Stomach smooth muscle (tissue), 2 donors: ENCODE measurements around the gene CACNA2D4.

Experiments
- H3K27ac ChIP-seq: one replicate; pipeline ENCODE4 v1.7.0; 2013; ENCODE audit warnings: mild to moderate bottlenecking, low read length, inconsistent platforms
- H3K27me3 ChIP-seq, 2 donors: one replicate each; pipeline ENCODE4 v1.7.0; 2013; ENCODE audit warnings: low read length in 2 of 2; ENCODE audit not compliant: insufficient read depth in 2 of 2, control insufficient read depth in 1 of 2
- H3K36me3 ChIP-seq, 2 donors: one replicate each; pipeline ENCODE4 v1.7.0; 2013; ENCODE audit warnings: low read length in 2 of 2; ENCODE audit not compliant: control insufficient read depth in 2 of 2, insufficient read depth in 2 of 2
- H3K4me1 ChIP-seq: one replicate; pipeline ENCODE4 v1.7.0; 2013; ENCODE audit warnings: low read length; ENCODE audit not compliant: control insufficient read depth, insufficient read depth
- H3K4me3 ChIP-seq, 2 donors: one replicate each; pipeline ENCODE4 v1.7.0; 2013; ENCODE audit warnings: low read length in 2 of 2
- H3K9ac ChIP-seq, 2 donors: one replicate each; pipeline ENCODE4 v1.7.0; 2013; ENCODE audit warnings: low read length in 2 of 2, mild to moderate bottlenecking in 1 of 2
- H3K9me3 ChIP-seq, 2 donors: one replicate each; pipeline ENCODE4 v1.7.0; 2013; ENCODE audit warnings: low read length in 2 of 2; ENCODE audit not compliant: control insufficient read depth in 2 of 2
- donor health status: healthy.
- donor health status: Pancreatic carcinoma.

The CACNA2D4 gene

DNA sequence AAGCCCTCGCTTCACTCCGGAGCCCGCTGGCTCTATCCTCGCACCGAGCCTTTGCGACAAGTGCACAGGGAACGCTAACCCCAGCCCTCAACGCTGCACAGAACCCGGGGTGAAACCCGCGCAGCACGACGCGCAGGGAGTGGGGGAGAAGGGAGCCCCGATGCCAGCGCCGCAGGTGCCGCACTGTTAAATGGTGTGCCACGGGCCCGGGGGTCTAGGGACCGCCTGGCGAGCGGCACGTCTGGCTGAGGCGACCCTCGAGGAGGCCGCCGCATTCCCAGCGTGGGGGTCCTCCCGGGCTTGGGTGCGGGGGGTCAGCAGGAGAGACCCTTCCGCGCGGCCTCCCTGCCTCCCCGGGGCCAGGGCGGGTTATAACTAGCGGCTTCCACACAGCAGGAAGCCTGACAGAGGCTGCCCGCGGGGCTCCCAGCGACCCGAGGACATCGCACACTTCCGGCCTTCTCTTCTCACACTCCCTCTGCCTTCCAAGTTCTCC, 121.9 kb downstream of the CACNA2D4 start:
- Histone ChIP-seq H3K9ac (peak overlapping the region; percentile 56 to 64), H3K27me3 (no peaks in the 10 kb centered on the region), H3K9me3 (no peaks in the 10 kb centered on the region), H3K4me1 (peaks cover 26% of the 10 kb centered on the region), H3K36me3 (no peaks in the 10 kb centered on the region), H3K4me3 (peak overlapping the region; percentile 56 to 78), H3K27ac (peak overlapping the region; percentile 49)

DNA sequence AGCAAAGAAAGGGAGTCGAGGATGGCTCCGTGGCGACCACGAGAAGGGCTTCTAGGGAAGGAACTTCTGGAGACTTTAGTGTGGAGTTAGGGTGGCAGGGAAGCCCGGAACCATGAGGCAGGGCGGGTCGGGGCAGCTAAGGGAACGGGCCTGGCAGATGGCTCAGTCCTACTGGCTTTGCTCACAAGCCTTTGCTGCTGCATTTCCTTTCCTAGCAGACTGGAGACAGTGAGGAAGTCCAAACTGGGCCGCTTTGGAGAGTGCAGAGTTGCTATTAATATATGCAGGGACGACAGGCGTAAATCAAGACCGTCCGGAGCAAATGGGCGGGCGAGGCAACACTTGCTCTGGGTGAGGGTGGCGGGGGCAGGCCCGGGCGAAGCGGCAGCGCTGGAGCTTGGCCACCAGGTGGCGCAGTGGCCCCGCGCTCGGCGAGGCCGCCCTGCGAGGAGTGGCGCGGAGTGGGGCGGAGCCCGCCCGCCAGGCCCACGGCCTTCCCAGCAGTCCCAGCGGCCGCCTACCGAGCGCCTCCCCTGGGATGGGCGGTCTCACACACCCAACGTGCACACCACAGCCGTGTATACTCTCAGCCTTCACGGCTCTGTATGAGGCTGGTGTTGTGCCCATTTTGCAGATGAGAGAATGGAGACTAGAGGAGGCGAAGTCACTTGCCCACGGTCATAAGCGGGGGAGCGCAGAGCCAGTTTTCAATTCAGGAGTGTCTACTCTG, 122.5 kb downstream of the CACNA2D4 start:
- H3K4me3 ChIP-seq: peak overlapping the region; percentile 56 to 78
- peak overlapping the region; percentile 70 for H3K27ac ChIP-seq
- no peaks in the 10 kb centered on the region for H3K9me3 ChIP-seq
- peak overlapping the region; percentile 64 to 66 for H3K9ac ChIP-seq
- H3K36me3 ChIP-seq: no peaks in the 10 kb centered on the region
- peaks cover 30% of the 10 kb centered on the region for H3K4me1 ChIP-seq
- no peaks in the 10 kb centered on the region for H3K27me3 ChIP-seq

DNA sequence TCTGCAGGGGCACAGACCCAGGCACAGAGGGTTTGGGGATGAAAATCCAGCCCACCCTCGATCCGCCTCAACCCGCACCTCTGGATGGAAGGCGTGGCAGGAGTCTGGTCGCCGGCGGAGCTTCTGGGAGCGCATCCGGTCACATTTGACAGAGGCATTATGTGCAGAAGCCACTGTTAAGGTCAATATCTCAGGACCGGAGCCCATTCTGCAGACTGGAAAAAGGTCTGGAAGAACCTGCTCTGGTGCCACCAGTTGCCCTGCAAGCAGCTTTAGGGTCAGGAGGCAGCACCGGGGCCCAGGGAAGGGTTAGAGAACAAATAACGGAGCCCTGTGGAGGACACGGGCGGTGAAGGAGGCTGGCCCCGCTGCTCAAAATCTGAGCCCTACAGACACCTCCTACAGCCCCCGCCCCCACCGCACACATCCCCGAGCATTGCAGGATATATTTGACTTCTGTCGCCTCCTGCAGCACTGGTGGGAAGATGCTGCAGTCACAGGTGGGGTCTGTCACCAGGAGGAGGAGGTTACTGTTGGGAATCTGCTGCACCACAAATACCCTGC, 123.1 kb downstream of the CACNA2D4 start:
- Histone ChIP-seq H3K4me3 (peak overlapping the region; percentile 38 to 65), H3K27ac (peak overlapping the region; percentile 70), H3K36me3 (no peaks in the 10 kb centered on the region)

DNA sequence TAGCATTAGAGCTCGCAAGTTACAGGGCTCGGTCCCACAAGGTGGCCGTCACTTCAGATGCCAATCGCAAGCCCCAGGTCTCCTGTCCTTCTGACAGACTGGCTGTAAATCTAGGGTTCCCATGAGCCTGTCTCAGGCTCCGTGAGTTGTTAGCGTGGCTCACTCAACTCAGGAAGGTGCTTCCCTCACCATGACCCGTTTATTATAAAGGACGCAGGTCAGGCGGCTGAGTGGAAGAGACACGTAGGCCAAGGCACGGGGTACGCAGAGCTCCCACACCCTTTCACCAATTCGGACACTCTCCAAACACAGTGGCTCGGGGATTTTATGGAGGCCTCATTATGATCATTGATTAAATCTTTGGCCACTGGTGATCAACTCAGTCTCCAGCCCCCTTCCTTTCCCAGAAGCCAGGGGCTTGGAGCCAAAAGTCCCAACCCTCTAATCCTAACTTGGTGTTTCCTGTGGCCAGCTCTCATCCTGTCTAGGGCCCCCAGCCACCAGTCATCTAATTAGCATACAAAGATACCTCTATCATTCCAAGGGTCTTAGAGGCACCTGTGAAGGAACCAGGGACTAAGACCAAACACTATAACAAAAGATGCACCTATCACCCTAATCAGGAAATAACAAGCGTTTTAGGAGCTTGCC, 123.9 kb downstream of the CACNA2D4 start:
- no peak overlapping the region for H3K9ac ChIP-seq
- H3K36me3 ChIP-seq: no peaks in the 10 kb centered on the region
- H3K27me3 ChIP-seq: no peaks in the 10 kb centered on the region
- peaks cover 30% of the 10 kb centered on the region for H3K4me1 ChIP-seq
- H3K27ac ChIP-seq: no peak overlapping the region
- H3K9me3 ChIP-seq: no peaks in the 10 kb centered on the region
- H3K4me3 ChIP-seq: no peak overlapping the region

More for the DNA sequence above, 123.1 kb downstream of the CACNA2D4 start:
- no peaks in the 10 kb centered on the region for H3K9me3 ChIP-seq
- no peaks in the 10 kb centered on the region for H3K27me3 ChIP-seq
- H3K4me1 ChIP-seq: peaks cover 30% of the 10 kb centered on the region
- peak overlapping the region; percentile 47 to 66 for H3K9ac ChIP-seq

DNA sequence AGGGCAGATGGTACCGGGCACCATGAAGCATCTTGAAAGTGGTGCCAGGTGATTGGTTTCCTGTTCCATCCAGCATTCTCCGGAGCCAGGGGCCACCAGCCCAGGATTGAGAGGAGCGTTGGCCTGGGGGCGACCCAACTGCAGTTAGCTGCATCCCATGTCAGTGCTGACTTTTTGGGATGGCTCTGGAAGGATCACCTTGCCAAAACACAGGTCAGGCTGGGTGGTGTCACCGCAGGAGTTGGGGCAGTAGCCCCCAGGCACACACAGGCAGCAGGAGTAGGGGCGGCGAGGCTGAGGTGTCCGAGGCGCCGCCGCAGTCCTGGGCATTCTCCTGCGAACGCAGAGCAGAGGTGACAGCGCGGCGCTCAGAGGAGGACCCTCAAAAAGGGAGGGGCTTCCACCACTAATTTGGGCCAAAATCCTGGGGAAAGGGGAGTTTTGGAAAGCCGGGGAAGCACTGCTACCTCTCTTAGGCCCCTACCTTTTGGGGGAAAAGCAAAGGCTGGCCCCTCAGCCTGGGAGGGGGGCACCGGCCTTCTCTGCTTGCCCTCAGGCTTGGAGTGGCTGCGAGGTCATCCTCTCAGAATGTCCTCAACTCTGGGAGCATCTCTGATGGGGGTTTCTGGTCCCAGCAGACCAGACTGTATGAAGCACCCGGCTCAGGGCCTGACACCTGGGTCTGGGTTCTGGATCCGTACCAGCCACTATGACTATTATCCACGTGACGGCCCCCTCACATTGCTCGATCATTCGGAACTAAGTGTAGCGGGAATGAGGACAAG, 124.8 kb downstream of the CACNA2D4 start:
- H3K27me3 ChIP-seq: no peaks in the 10 kb centered on the region
- peaks cover 30% of the 10 kb centered on the region for H3K4me1 ChIP-seq
- no peaks in the 10 kb centered on the region for H3K9me3 ChIP-seq
- no peak overlapping the region for H3K27ac ChIP-seq
- H3K9ac ChIP-seq: no peak overlapping the region
- H3K4me3 ChIP-seq: no peak overlapping the region
- no peaks in the 10 kb centered on the region for H3K36me3 ChIP-seq

DNA sequence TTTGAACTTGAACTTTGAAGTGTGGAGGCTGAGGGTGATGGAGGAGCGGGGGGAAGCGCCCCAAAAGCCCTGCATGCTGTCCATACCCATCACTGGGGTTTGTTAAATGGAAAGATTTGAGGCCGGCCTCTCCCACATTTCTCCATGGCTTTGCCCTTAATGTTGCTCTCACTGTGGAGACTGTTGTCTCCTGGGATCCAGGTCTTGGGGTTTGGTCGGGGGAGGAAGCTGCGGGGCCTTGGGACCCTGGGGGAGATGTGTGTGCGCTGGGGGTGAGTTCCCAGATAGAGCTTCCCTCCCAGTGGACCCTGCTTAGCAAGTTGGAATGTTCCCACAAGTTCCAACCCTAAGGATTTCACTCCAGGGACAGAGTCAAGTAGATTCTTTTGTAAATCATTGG, 126.0 kb downstream of the CACNA2D4 start:
- Histone ChIP-seq H3K27ac (no peak overlapping the region), H3K4me3 (no peak overlapping the region), H3K4me1 (peaks cover 29% of the 10 kb centered on the region)

DNA sequence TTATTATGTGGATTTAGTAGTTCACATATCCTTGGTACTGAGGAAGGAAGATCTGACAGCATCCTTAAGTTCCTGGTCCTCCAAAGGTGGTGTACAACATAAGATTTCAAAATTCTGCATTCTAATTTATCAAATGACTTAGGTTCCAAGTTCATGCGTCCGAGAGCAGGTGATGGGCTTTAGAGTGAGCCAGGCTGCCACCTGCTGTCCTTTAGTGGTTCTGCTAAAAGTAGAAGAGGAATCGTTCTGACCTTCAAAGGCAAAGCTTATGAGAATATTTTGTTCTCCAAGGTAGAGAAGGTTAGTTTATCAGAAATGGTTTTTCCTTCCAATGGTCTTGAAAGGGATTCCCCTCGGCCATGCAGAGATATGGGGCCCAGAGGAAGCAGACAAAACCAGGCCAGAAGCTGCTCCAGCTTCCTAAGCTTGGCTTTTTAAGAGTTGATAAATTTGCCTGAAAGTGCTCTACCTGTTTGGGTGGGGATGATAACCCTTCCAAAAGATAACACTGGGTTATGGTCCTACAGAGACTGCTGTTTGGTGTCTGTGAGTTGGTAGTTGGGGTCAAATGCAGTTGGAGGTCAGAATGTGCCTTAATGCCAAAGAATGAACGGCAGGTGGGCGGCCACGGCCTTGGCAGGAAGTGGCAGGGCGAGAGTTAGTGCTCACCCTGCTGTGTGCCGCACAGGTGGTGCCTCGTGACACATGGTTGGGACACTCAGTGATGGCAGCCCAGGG, 127.2 kb downstream of the CACNA2D4 start:
- Histone ChIP-seq H3K27me3 (no peaks in the 10 kb centered on the region), H3K4me3 (no peak overlapping the region), H3K4me1 (peaks cover 18% of the 10 kb centered on the region), H3K36me3 (peaks cover 8 to 10% of the 10 kb centered on the region in 2 donors), H3K9me3 (no peaks in the 10 kb centered on the region), H3K27ac (no peak overlapping the region), H3K9ac (no peak overlapping the region)

More for the DNA sequence above, 126.0 kb downstream of the CACNA2D4 start:
- Histone ChIP-seq H3K36me3 (peaks cover under 1 to 1% of the 10 kb centered on the region in 2 donors), H3K27me3 (no peaks in the 10 kb centered on the region), H3K9me3 (no peaks in the 10 kb centered on the region), H3K9ac (no peak overlapping the region)

DNA sequence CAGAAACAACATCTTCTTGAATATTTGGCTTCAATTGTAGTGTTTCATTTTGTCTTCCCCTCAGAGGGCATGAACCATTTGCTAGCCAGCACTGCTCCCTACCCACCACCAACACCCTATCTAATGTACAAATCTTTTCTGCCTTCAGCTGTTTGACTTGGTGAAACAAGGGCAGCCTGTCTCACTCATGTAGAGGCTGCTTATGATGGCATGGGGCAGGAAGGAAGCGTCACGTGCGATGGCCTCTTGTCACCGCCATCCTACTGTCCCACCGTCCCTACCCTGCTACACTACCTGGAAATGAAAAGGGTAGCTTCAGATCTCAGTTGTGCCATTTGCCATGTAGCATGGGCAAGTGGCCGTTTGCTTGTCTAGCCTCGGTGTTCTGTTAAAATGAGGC, 128.0 kb downstream of the CACNA2D4 start:
- H3K4me3 ChIP-seq: no peak overlapping the region
- H3K27ac ChIP-seq: no peak overlapping the region
- H3K4me1 ChIP-seq: peaks cover 10% of the 10 kb centered on the region
- H3K9ac ChIP-seq: no peak overlapping the region
- peaks cover 12 to 19% of the 10 kb centered on the region in 2 donors for H3K36me3 ChIP-seq
- H3K27me3 ChIP-seq: no peaks in the 10 kb centered on the region
- no peaks in the 10 kb centered on the region for H3K9me3 ChIP-seq

- Histone ChIP-seq H3K27ac (no peak overlapping the region), H3K36me3 (peaks cover 17 to 29% of the 10 kb centered on the region in 2 donors), H3K9ac (no peak overlapping the region), H3K4me3 (no peak overlapping the region), H3K9me3 (no peaks in the 10 kb centered on the region), H3K4me1 (peaks cover 5% of the 10 kb centered on the region), H3K27me3 (no peaks in the 10 kb centered on the region)
These were observed 130.7 kb downstream of the CACNA2D4 start for GRCh38 chr12:1787714-1788113.

- H3K36me3 ChIP-seq: peaks cover 14 to 30% of the 10 kb centered on the region in 2 donors
- H3K9ac ChIP-seq: no peak overlapping the region
- H3K4me3 ChIP-seq: no peak overlapping the region
- H3K27me3 ChIP-seq: no peaks in the 10 kb centered on the region
- H3K4me1 ChIP-seq: no peaks in the 10 kb centered on the region
- no peaks in the 10 kb centered on the region for H3K9me3 ChIP-seq
- H3K27ac ChIP-seq: no peak overlapping the region
These were observed 136.2 kb downstream of the CACNA2D4 start for GRCh38 chr12:1782215-1782614.
